Measurements from ENCODE around the gene POLR2I. TPM values are rescaled to one million over a fixed set of nuclear protein-coding genes. Genes with fewer than 3 reads are reported as not detected.

The POLR2I gene
- total RNA-seq, 2 donors from 2014 or later = 38.6 to 55.0 TPM

DNA sequence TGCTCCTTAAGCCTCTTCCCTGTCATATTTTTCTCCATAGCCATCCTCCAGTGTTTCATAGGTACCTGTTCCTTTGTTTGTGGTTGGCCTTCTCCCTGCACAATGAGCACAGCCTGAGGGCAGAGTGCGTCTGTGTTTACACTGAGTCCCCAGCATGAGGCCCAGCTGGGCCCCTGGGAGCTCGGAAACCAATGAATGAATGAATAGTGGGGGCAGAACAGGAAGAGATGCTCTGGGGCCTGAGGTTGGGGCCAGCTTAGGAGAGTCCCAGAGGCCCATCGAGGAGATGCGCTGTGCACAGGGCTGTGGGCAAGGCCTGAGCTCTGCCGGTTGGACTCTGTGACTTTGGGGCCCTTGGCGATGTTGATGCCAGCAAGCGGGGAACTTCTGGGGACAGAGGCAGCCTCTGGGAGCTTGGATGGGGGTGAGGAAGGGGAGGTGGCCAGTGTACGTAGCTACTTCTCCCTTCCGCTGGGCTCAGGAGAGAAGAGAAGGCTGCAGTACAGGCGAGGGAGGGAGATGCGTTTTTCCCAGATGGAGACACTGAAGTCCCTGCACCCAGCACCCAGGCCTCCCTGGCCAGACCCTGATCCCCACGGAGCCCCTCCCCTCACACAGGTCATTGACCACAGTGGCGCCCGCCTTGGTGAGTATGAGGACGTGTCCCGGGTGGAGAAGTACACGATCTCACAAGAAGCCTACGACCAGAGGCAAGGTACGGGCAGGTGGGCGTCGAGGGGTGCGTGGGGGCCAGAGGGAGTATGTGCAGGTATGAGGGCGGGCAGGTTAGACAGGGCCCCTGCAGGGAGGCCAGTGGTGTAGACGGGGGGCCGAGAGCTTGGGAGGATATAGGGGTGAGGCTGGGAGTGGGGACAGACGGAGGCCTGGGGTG, 5.7 kb upstream of the POLR2I start:
- H3K4me3 Mint-ChIP-seq = no peak overlapping the region
- H3K27me3 Mint-ChIP-seq (ENCODE audit: low read depth) = no peaks in the 10 kb centered on the region
- peaks cover 23% of the 10 kb centered on the region for H3K4me1 Mint-ChIP-seq (ENCODE audit: low read depth)
- H3K27ac Mint-ChIP-seq = no peak overlapping the region
- H3K36me3 Mint-ChIP-seq (ENCODE audit: insufficient read depth in 2 of 2) = peaks cover 6 to 16% of the 10 kb centered on the region in 2 donors
- no peaks in the 10 kb centered on the region for H3K9me3 Mint-ChIP-seq
- DNase-seq = no peak
- ATAC-seq (replicated peaks in 1 of 2) = no peak

DNA sequence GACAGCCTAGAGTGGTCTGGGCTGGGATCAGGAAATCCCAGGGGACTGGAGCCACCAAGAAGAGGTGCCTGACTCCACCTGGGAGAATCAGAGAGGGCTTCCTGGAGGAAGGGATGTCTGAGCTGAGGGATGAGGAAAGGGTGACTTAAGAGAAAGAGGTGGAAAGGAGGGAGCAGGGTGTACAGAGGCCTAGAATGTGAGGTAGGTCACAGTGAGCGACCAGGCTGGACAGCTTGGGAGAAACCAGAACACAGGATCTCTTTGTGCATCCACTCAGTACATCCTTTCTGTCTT, 1.6 kb upstream of the POLR2I start:
- DNase-seq (no peak), ATAC-seq (replicated peaks in 1 of 2) (no peak)
- Mint-ChIP-seq H3K36me3 (ENCODE audit: insufficient read depth in 2 of 2) (peaks cover 9 to 19% of the 10 kb centered on the region in 2 donors), H3K4me3 (peak overlapping the region; percentile 97 to 98), H3K27me3 (ENCODE audit: low read depth) (no peaks in the 10 kb centered on the region), H3K27ac (peak overlapping the region; percentile 6), H3K9me3 (no peaks in the 10 kb centered on the region), H3K4me1 (ENCODE audit: low read depth) (peaks cover 39% of the 10 kb centered on the region)

GRCh38 chr19:36115453-36116343, 1.0 kb upstream of the POLR2I start, which contains the start of gene TBCB:
TSS of gene TBCB (plus strand) at chr19:36115468. CDS start at chr19:36115561, 93 bp downstream.
- H3K9me3 Mint-ChIP-seq = no peaks in the 10 kb centered on the region
- peak; percentile 63 to 66 for ATAC-seq (replicated peaks in 1 of 2)
- DNase-seq = peak in 1 of 2 donors; percentile 87
- H3K4me3 Mint-ChIP-seq = peak within 1 kb of the TSS; percentile 97 to 98
- no peaks in the 10 kb centered on the region for H3K27me3 Mint-ChIP-seq (ENCODE audit: low read depth)
- peaks cover 9 to 19% of the 10 kb centered on the region in 2 donors for H3K36me3 Mint-ChIP-seq (ENCODE audit: insufficient read depth in 2 of 2)
- H3K27ac Mint-ChIP-seq = peak within 1 kb of the TSS; percentile 98
- H3K4me1 Mint-ChIP-seq (ENCODE audit: low read depth) = peaks cover 39% of the 10 kb centered on the region

DNA sequence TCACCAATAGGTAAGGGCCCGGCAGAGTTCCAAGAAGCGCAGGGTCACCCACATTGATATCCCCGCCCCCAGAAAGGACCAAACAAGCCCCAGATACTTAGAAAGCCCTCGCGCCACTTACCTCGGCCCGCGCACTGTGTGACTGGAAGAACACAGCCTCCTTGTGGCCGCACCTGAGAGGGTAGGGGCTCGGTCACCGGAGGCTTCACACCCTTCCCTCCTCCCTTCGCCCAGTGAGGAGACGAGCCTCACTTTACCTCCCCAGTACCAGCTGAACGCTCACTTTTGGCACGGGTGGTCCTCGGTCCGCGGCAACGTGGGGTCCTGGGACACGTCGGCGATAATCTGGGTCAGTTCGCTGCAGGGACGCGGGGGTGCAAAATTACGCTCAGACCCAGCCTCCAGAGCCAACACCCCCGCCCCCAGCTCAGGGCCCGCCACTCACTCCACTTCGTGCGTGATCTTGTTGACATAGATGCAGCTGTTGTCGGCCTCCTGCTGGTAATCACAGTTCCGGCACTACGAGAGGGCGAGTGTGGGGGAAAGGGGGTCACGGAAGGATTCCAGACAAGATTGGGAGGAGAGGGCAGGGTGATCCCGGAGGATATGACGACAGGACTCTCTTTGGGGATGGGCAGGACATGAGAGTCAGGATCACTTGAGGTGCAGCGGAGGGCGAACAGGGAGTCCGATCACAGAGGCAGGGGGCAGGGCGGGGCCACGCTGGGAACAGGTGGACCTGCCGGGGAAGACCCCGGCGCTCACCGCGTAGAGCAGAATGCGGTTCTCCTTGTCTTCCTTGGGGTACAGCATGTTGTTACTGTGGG, 568 bp downstream of the POLR2I start:
- ATAC-seq (replicated peaks in 1 of 2) (no peak), DNase-seq (peak; percentile 20 to 28)
- Mint-ChIP-seq H3K36me3 (ENCODE audit: insufficient read depth in 2 of 2) (peaks cover 9 to 13% of the 10 kb centered on the region in 2 donors), H3K4me1 (ENCODE audit: low read depth) (peaks cover 39% of the 10 kb centered on the region), H3K9me3 (no peaks in the 10 kb centered on the region), H3K4me3 (peak overlapping the region; percentile 97 to 98), H3K27ac (peak overlapping the region; percentile 98), H3K27me3 (ENCODE audit: low read depth) (no peaks in the 10 kb centered on the region)

GRCh38 chr19:36113425-36113824, 1.2 kb downstream of the POLR2I start:
- peak overlapping the region; percentile 69 for H3K27ac Mint-ChIP-seq
- H3K36me3 Mint-ChIP-seq (ENCODE audit: insufficient read depth in 2 of 2) = peaks cover 9 to 13% of the 10 kb centered on the region in 2 donors
- peaks cover 39% of the 10 kb centered on the region for H3K4me1 Mint-ChIP-seq (ENCODE audit: low read depth)
- ATAC-seq (replicated peaks in 1 of 2) (no peak), DNase-seq (no peak)
- no peaks in the 10 kb centered on the region for H3K27me3 Mint-ChIP-seq (ENCODE audit: low read depth)
- H3K4me3 Mint-ChIP-seq = peak overlapping the region; percentile 97 to 98
- H3K9me3 Mint-ChIP-seq = no peaks in the 10 kb centered on the region

DNA sequence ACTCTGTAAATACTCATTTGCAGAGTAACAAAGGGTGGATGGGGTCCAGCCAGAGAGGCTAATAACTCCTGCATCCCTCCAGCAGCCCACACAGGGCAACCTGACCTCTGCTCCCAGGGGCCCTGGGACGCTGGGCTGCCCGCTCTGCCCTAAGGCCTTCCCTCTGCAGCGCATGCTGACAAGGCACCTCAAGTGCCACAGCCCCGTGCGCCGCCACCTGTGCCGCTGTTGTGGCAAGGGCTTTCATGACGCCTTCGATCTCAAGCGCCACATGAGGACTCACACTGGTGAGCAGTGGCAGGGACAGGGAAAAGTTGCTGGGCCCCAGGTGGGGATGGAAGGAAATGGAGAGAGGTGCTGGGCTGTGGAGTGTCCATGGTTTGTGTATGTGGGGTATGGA, 2.0 kb downstream of the POLR2I start:
- Mint-ChIP-seq H3K27ac (no peak overlapping the region), H3K4me3 (peak overlapping the region; percentile 97 to 98), H3K9me3 (no peaks in the 10 kb centered on the region), H3K4me1 (ENCODE audit: low read depth) (peaks cover 33% of the 10 kb centered on the region), H3K36me3 (ENCODE audit: insufficient read depth in 2 of 2) (peaks cover 6 to 7% of the 10 kb centered on the region in 2 donors), H3K27me3 (ENCODE audit: low read depth) (no peaks in the 10 kb centered on the region)
- ATAC-seq (replicated peaks in 1 of 2) (no peak), DNase-seq (no peak)

- Mint-ChIP-seq H3K27ac (no peak overlapping the region), H3K9me3 (no peaks in the 10 kb centered on the region), H3K4me1 (ENCODE audit: low read depth) (peaks cover 21% of the 10 kb centered on the region), H3K36me3 (ENCODE audit: insufficient read depth in 2 of 2) (peaks cover 4 to 6% of the 10 kb centered on the region in 2 donors), H3K4me3 (no peak overlapping the region), H3K27me3 (ENCODE audit: low read depth) (no peaks in the 10 kb centered on the region)
- DNase-seq (no peak), ATAC-seq (replicated peaks in 1 of 2) (no peak)
Observed at GRCh38 chr19:36111200-36111539, 3.5 kb downstream of the POLR2I start.

- Mint-ChIP-seq H3K4me3 (no peak within 1 kb of the TSS), H3K36me3 (ENCODE audit: insufficient read depth in 2 of 2) (peaks cover 4 to 6% of the 10 kb centered on the region in 2 donors), H3K9me3 (no peaks in the 10 kb centered on the region), H3K4me1 (ENCODE audit: low read depth) (peaks cover 17% of the 10 kb centered on the region), H3K27ac (no peak within 1 kb of the TSS), H3K27me3 (ENCODE audit: low read depth) (no peaks in the 10 kb centered on the region)
- no peak for ATAC-seq (replicated peaks in 1 of 2)
- DNase-seq = no peak
Observed at GRCh38 chr19:36110487-36111199, 4.0 kb downstream of the POLR2I start, which contains the start of gene OVOL3. TSS of gene OVOL3 (plus strand) at chr19:36111143. CDS start at chr19:36111203, 60 bp downstream.

GRCh38 chr19:36108684-36109083, 6.0 kb downstream of the POLR2I start:
- DNase-seq (no peak), ATAC-seq (replicated peaks in 1 of 2) (no peak)
- no peaks in the 10 kb centered on the region for H3K9me3 Mint-ChIP-seq
- no peak overlapping the region for H3K4me3 Mint-ChIP-seq
- no peaks in the 10 kb centered on the region for H3K27me3 Mint-ChIP-seq (ENCODE audit: low read depth)
- H3K4me1 Mint-ChIP-seq (ENCODE audit: low read depth) = peaks cover 10% of the 10 kb centered on the region
- no peak overlapping the region for H3K27ac Mint-ChIP-seq
- H3K36me3 Mint-ChIP-seq (ENCODE audit: insufficient read depth in 2 of 2) = peaks cover 4 to 5% of the 10 kb centered on the region in 2 donors

DNA sequence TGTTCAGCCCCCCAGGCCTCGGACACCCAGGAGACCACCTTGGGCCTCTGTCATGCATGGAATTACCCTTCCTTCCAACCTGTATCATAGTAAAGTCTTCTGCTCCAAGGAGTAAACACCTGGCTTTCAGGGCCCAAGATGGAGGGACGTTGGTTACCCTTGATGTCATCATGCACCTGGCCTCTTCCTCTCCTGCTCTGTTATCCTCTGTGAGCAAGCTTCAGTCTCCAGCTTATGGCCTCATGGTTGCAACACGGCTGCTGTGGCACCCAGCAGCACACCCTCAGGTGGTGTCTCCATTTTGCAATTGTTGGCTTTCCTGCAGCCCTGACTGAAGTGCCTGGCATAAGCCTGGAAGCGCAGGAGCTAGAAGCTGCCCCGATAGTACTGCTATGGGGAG, 7.7 kb downstream of the POLR2I start:
- Mint-ChIP-seq H3K27ac (no peak overlapping the region), H3K4me1 (ENCODE audit: low read depth) (no peaks in the 10 kb centered on the region), H3K4me3 (no peak overlapping the region), H3K36me3 (ENCODE audit: insufficient read depth in 2 of 2) (peaks cover 0 to 2% of the 10 kb centered on the region in 2 donors), H3K27me3 (ENCODE audit: low read depth) (no peaks in the 10 kb centered on the region), H3K9me3 (no peaks in the 10 kb centered on the region)
- no peak for DNase-seq
- ATAC-seq (replicated peaks in 1 of 2) = no peak

GRCh38 chr19:36106441-36106840, 8.2 kb downstream of the POLR2I start:
- Mint-ChIP-seq H3K27me3 (ENCODE audit: low read depth) (no peaks in the 10 kb centered on the region), H3K9me3 (no peaks in the 10 kb centered on the region), H3K4me3 (no peak overlapping the region), H3K4me1 (ENCODE audit: low read depth) (no peaks in the 10 kb centered on the region), H3K27ac (no peak overlapping the region), H3K36me3 (ENCODE audit: insufficient read depth in 2 of 2) (peaks cover 0 to under 1% of the 10 kb centered on the region in 2 donors)
- ATAC-seq (replicated peaks in 1 of 2) = no peak
- DNase-seq = no peak

All from activated T-cell treated with anti-CD3 and anti-CD28 coated beads, Interleukin-2, amount 50 U/mL, for 72 hours (primary cell).